ENCODE measurements around the gene MED28. TPM values are rescaled to one million over a fixed set of nuclear protein-coding genes. Genes with fewer than 3 reads are reported as not detected.
A peak's percentile ranks its signal among the peaks of the same experiment; 100 is the strongest.

MED28 gene, protein sequence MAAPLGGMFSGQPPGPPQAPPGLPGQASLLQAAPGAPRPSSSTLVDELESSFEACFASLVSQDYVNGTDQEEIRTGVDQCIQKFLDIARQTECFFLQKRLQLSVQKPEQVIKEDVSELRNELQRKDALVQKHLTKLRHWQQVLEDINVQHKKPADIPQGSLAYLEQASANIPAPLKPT
- total RNA-seq (2012; rRNA removed) = 7.2 and 9.3 TPM in 2 replicates
- polyA plus RNA-seq (2012; rRNA removed) = 8.8 and 9.0 TPM in 2 replicates
- polyA plus RNA-seq (2012; cell fraction: cytosol; rRNA removed) = 4.7 and 6.7 TPM in 2 replicates
- 6.3 and 15.8 TPM in 2 replicates for polyA plus RNA-seq (2012; cell fraction: nucleus; rRNA removed; ENCODE audit: low replicate concordance)
- Bru-seq, nascent RNA = percentile 95 among the genes with signal in this experiment
- percentile 95 among the genes with signal in this experiment for BruChase-seq, experiment 1, labeled RNA remaining after a 6-hour chase
- percentile 98 among the genes with signal in this experiment for BruChase-seq, experiment 2, labeled RNA remaining after a 2-hour chase
- long read RNA-seq, full-length matches to known transcripts = 27 of 33 reads
- long read RNA-seq, partial matches to known transcripts = 0 of 33 reads
- long read RNA-seq, other reads (novel, unspliced or antisense) = 6 of 33 reads

DNA sequence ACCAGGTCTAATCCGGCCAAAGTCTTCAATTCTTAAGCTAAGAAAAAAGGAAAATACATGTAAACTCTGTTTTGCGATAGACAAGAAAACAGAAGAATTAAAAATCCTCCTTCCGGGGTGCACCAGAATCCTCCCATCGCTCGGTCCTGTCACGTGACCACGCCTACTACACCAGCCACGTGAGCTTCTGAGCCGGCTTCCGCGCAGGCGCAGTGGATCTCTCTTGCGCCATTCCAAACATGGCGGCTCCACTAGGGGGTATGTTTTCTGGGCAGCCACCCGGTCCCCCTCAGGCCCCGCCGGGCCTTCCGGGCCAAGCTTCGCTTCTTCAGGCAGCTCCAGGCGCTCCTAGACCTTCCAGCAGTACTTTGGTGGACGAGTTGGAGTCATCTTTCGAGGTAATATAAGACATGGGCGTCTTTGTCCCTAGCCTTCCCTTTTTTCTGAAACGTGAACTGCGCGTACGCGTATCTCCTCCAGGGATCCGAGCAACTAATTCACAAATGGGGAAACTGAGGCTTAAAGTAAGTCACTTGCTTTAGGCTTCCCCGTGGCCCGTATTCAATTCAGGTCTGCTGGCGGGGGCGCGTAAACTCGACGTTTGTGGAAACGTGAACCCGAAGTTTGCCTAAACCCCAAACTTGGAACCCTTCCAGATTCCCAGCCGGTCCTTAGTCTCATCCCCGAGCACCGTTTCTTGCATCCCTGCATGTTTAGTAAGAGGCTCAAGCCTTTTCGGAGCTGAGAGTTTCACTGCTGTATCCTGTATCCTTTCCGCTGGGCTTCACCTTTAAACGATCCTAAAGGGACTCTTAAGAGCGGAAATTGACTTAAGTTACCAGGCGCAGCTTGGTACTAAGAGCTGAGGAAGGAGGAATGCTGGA lies at the start of gene MED28:
TSS of gene MED28 (plus strand) at position 226 of the 884 bp plus-strand sequence. CDS start at position 240, 14 bp downstream.
- intact Hi-C loops (cut with micrococcal nuclease) (loop anchor here (2.0 kb wide), 1 partner anchor 38 kb away; the partner anchor contains the start of gene LAP3), dilution Hi-C loops (cut with HindIII; ENCODE audit: low sequenced_read_pairs, unreplicated experiment) (no loop called here)
- WGBS, 2 experiments (ENCODE audit: extremely low coverage in 2 of 2, insufficient read length in 1 of 2) = 1% methylated on average over 15 of the region's 46 CpGs; no CpG with 5 or more reads in 1 of the 2 experiments
- TF ChIP-seq CHD1 (IDR thresholded peaks at IDR 0.05; ENCODE audit: low read depth, low read length) (no peak), MAZ (IDR thresholded peaks at IDR 0.05; ENCODE audit: borderline replicate concordance, low read depth, low read length) (peak; percentile 31; the same call in 1 of the 2 replicates), POLR2A (IDR thresholded peaks at IDR 0.05; ENCODE audit: low read depth, low read length) (peak; percentile 88), SMC3 (IDR thresholded peaks at IDR 0.05; ENCODE audit: low read depth, low read length) (no peak), NFE2L2 (IDR thresholded peaks at IDR 0.05; ENCODE audit: low read depth, low read length) (no peak), MAFK (IDR thresholded peaks at IDR 0.05; ENCODE audit: low read depth, low read length) (no peak), RFX5 (IDR thresholded peaks at IDR 0.05; ENCODE audit: low read depth, low read length) (no peak), BHLHE40 (IDR thresholded peaks at IDR 0.05; ENCODE audit: low read depth, low read length) (peak; percentile 96), MXI1 (IDR thresholded peaks at IDR 0.05; ENCODE audit: borderline replicate concordance, low read depth, low read length) (peak; percentile 52), CTCF (conservative IDR thresholded peaks at IDR 0.05; ENCODE audit: low read depth, low read length) (0 out of 2 replicates have a peak, but pooled peaks have one; percentile 5)
- TF ChIP-seq, protein P1, sequence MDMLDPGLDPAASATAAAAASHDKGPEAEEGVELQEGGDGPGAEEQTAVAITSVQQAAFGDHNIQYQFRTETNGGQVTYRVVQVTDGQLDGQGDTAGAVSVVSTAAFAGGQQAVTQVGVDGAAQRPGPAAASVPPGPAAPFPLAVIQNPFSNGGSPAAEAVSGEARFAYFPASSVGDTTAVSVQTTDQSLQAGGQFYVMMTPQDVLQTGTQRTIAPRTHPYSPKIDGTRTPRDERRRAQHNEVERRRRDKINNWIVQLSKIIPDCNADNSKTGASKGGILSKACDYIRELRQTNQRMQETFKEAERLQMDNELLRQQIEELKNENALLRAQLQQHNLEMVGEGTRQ (IDR thresholded peaks at IDR 0.05; ENCODE audit: low read depth, low read length) = peak; percentile 100

More for the DNA sequence above, at the start of gene MED28:
- Histone ChIP-seq H3K18ac (ENCODE audit: low read depth, low read length) (peak within 1 kb of the TSS; percentile 79), H2AK9ac (replicated peaks; ENCODE audit: low read depth, low read length, poor library complexity) (peak within 1 kb of the TSS; percentile 47), H2BK15ac (ENCODE audit: low read depth, low read length) (peak within 1 kb of the TSS; percentile 30; the same call in 1 of the 3 replicates), H3K9me3 (ENCODE audit: control insufficient read depth, insufficient read depth, low read length) (no peaks in the 10 kb centered on the region), H3K4me2 (ENCODE audit: low read depth, low read length) (peak within 1 kb of the TSS; percentile 92), H3K14ac (replicated peaks; ENCODE audit: low read depth, low read length) (peak within 1 kb of the TSS; percentile 95), H4K91ac (ENCODE audit: insufficient read depth, low read depth, low read length) (peak within 1 kb of the TSS; percentile 78), H2BK5ac (ENCODE audit: low read depth, low read length, poor library complexity, severe bottlenecking) (peak within 1 kb of the TSS; percentile 77), H2BK20ac (ENCODE audit: low read depth, low read length) (peak within 1 kb of the TSS; percentile 16; the same call in 1 of the 2 replicates), H4K5ac (ENCODE audit: low read depth, low read length) (peak within 1 kb of the TSS; percentile 85), H4K20me1 (ENCODE audit: insufficient read depth, low read length) (peaks cover 42% of the 10 kb centered on the region), H2AK5ac (ENCODE audit: low read depth, low read length) (peak within 1 kb of the TSS; percentile 88), H3K27ac (ENCODE audit: insufficient read depth, low read length) (peak within 1 kb of the TSS; percentile 91), H2BK120ac (ENCODE audit: low read depth, low read length) (peak within 1 kb of the TSS; percentile 81), H4K8ac (ENCODE audit: low read depth in 2 of 2, low read length in 2 of 2) (peak within 1 kb of the TSS; percentile 59 to 98), H3K23ac (ENCODE audit: low read depth, low read length) (peak within 1 kb of the TSS; percentile 95), H3K79me1 (ENCODE audit: low read depth in 1 of 2, low read length in 2 of 2) (peaks cover 0 to 34% of the 10 kb centered on the region in 2 experiments; a peak in 2 of 4 replicates), H3K27me3 (ENCODE audit: control insufficient read depth, insufficient read depth, low read length) (no peaks in the 10 kb centered on the region), H3K4me1 (ENCODE audit: control insufficient read depth, insufficient read depth, low read length) (peaks cover 11% of the 10 kb centered on the region), H3K36me3 (ENCODE audit: control insufficient read depth, insufficient read depth, low read length) (peaks cover 16% of the 10 kb centered on the region), H3K4ac (ENCODE audit: low read depth, low read length) (peak within 1 kb of the TSS; percentile 84), H3K56ac (ENCODE audit: extremely low read depth, insufficient read depth, low read length) (peak within 1 kb of the TSS; percentile 98), H3K9ac (ENCODE audit: low read depth, low read length) (peak within 1 kb of the TSS; percentile 96), H3K4me3 (ENCODE audit: insufficient read depth, low read depth, low read length) (peak within 1 kb of the TSS; percentile 75), H2AFZ (replicated peaks; ENCODE audit: low read length, poor library complexity) (peak within 1 kb of the TSS; percentile 91), H3K9me1 (ENCODE audit: insufficient read depth, low read length) (peaks cover 12% of the 10 kb centered on the region)
- BruUV-seq (replicated peaks) = TSS peak; percentile 83
- ATAC-seq (ENCODE audit: low read depth) (peak; percentile 87), DNase-seq (peak; percentile 95)
- ChIA-PET POLR2A (ENCODE audit: unreplicated experiment) (interaction anchor here (0.6 to 1.0 kb wide), 3 partner anchors 34 to 195 kb away, joined by 3 to 4 read pairs (median 3); no protein-coding TSS in a partner anchor), CTCF (interaction anchor here (0.7 to 0.8 kb wide), 2 partner anchors 65 to 1959 kb away, joined by 3 read pairs; no protein-coding TSS in a partner anchor)
- in situ Hi-C loops (cut with MboI; ENCODE audit: low sequenced_read_pairs) = loop anchor here (5.0 kb wide), 1 partner anchor 32 kb away; no protein-coding TSS in a partner anchor
